CD4-positive, alpha-beta T cell treated with Interleukin-17A for 1 hour (primary cell): ENCODE data around the gene PEX11A.

ENCODE experiments used
- DNase-seq: peaks from one replicate; pipeline ENCODE4 v3.0.0-alpha.2; 2020

PEX11A gene

GRCh38 chr15:89674526-89674925 lies 16.0 kb downstream of the PEX11A start:
- DNase-seq = no peak

GRCh38 chr15:89673165-89673512 lies 17.4 kb downstream of the PEX11A start:
- no peak for DNase-seq

GRCh38 chr15:89672221-89673164 lies 18.1 kb downstream of the PEX11A start:
- DNase-seq = no peak

GRCh38 chr15:89671687-89672086 lies 18.9 kb downstream of the PEX11A start:
- DNase-seq = no peak

- no peak for DNase-seq
Observed at GRCh38 chr15:89670971-89671560, 19.5 kb downstream of the PEX11A start.

- DNase-seq = no peak
Observed at GRCh38 chr15:89669941-89670340, 20.6 kb downstream of the PEX11A start.

GRCh38 chr15:89669309-89669865 lies 21.2 kb downstream of the PEX11A start:
- no peak for DNase-seq

GRCh38 chr15:89668171-89668570 lies 22.4 kb downstream of the PEX11A start:
- no peak for DNase-seq

GRCh38 chr15:89667706-89667960 lies 22.9 kb downstream of the PEX11A start:
- no peak for DNase-seq

- DNase-seq = no peak
Observed at GRCh38 chr15:89666858-89667705, 23.5 kb downstream of the PEX11A start.

GRCh38 chr15:89666184-89666857 lies 24.2 kb downstream of the PEX11A start:
- no peak for DNase-seq

- no peak for DNase-seq
Observed at GRCh38 chr15:89665449-89666181, 24.9 kb downstream of the PEX11A start.

GRCh38 chr15:89664441-89665350 lies 25.9 kb downstream of the PEX11A start:
- DNase-seq = no peak

- no peak for DNase-seq
Observed at GRCh38 chr15:89662893-89663626, 27.5 kb downstream of the PEX11A start.

- no peak for DNase-seq
Observed at GRCh38 chr15:89660556-89660955, 30.0 kb downstream of the PEX11A start.

GRCh38 chr15:89659295-89659694 lies 31.3 kb downstream of the PEX11A start:
- no peak for DNase-seq

- no peak for DNase-seq
Observed at GRCh38 chr15:89657686-89658200, 32.8 kb downstream of the PEX11A start.

GRCh38 chr15:89656116-89656815 lies 34.3 kb downstream of the PEX11A start:
- no peak for DNase-seq
